ENCODE data around the gene DOLPP1.

The DOLPP1 gene

GRCh38 chr9:129053020-129053419 lies 27.9 kb upstream of the DOLPP1 start:
- no peak for DNase-seq
- TF ChIP-seq POLR2A (IDR thresholded peaks at IDR 0.05; ENCODE audit: low read length) (no peak), GATA1 (IDR thresholded peaks at IDR 0.05; ENCODE audit: low read depth, low read length) (no peak)

DNA sequence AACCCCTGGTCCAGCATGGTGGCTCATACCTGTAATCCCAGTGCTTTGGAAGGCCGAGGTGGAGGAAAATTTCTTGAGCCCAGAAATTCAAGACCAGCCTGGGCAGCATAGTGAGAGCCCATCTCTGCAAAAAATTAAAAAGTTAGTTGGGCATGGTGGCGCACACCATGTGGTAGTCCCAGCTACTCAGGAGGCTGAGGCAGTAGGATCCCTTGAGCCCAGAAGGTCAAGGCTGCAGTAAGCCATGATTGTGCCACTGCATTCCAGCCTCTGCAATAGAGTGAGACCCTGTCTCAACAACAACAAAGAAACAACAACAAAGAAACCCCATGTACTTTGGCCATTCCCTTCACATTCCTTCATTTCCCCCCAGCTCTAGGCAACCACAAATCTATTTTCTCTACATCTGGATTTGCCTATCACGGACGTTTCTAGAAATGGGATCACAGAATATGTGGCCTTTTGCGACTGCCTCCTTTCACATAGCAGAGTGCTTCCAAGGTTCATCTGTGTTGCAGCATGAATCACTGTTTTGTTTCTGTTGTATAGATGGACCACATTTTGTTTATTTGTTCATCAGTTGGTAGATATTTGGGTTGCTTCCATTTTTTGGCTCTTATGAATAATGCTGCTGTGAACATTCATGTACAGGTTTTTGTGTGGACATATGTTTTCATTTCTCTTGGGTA lies 26.6 kb upstream of the DOLPP1 start:
- TF ChIP-seq GATA1 (IDR thresholded peaks at IDR 0.05; ENCODE audit: low read depth, low read length), result no peak
- no peak for TF ChIP-seq POLR2A (IDR thresholded peaks at IDR 0.05; ENCODE audit: low read length)
- DNase-seq, result no peak

GRCh38 chr9:129058965-129059795 lies 21.7 kb upstream of the DOLPP1 start:
- TF ChIP-seq POLR2A (IDR thresholded peaks at IDR 0.05; ENCODE audit: low read length) (no peak), GATA1 (IDR thresholded peaks at IDR 0.05; ENCODE audit: low read depth, low read length) (no peak)
- DNase-seq, result no peak

- TF ChIP-seq POLR2A (IDR thresholded peaks at IDR 0.05; ENCODE audit: low read length), result no peak
- TF ChIP-seq GATA1 (IDR thresholded peaks at IDR 0.05; ENCODE audit: low read depth, low read length), result no peak
- no peak for DNase-seq
These were observed 20.8 kb upstream of the DOLPP1 start for GRCh38 chr9:129059796-129060785.

GRCh38 chr9:129060991-129061390 lies 19.9 kb upstream of the DOLPP1 start:
- DNase-seq, result no peak
- TF ChIP-seq GATA1 (IDR thresholded peaks at IDR 0.05; ENCODE audit: low read depth, low read length), result no peak
- no peak for TF ChIP-seq POLR2A (IDR thresholded peaks at IDR 0.05; ENCODE audit: low read length)

- TF ChIP-seq GATA1 (IDR thresholded peaks at IDR 0.05; ENCODE audit: low read depth, low read length) (no peak), POLR2A (IDR thresholded peaks at IDR 0.05; ENCODE audit: low read length) (no peak)
- no peak for DNase-seq
These were observed 17.9 kb upstream of the DOLPP1 start for GRCh38 chr9:129063061-129063460.

GRCh38 chr9:129064499-129064908 lies 16.4 kb upstream of the DOLPP1 start:
- no peak for DNase-seq
- TF ChIP-seq GATA1 (IDR thresholded peaks at IDR 0.05; ENCODE audit: low read depth, low read length), result no peak
- TF ChIP-seq POLR2A (IDR thresholded peaks at IDR 0.05; ENCODE audit: low read length), result no peak

GRCh38 chr9:129068110-129068509 lies 12.8 kb upstream of the DOLPP1 start:
- TF ChIP-seq GATA1 (IDR thresholded peaks at IDR 0.05; ENCODE audit: low read depth, low read length) (no peak), POLR2A (IDR thresholded peaks at IDR 0.05; ENCODE audit: low read length) (no peak)
- DNase-seq, result no peak

- peak; percentile 73 for TF ChIP-seq POLR2A (IDR thresholded peaks at IDR 0.05; ENCODE audit: low read length)
- TF ChIP-seq GATA1 (IDR thresholded peaks at IDR 0.05; ENCODE audit: low read depth, low read length), result peak; percentile 98
- peak; percentile 99 to 100 for DNase-seq
These were observed 11.7 kb upstream of the DOLPP1 start for GRCh38 chr9:129068990-129069861.

DNA sequence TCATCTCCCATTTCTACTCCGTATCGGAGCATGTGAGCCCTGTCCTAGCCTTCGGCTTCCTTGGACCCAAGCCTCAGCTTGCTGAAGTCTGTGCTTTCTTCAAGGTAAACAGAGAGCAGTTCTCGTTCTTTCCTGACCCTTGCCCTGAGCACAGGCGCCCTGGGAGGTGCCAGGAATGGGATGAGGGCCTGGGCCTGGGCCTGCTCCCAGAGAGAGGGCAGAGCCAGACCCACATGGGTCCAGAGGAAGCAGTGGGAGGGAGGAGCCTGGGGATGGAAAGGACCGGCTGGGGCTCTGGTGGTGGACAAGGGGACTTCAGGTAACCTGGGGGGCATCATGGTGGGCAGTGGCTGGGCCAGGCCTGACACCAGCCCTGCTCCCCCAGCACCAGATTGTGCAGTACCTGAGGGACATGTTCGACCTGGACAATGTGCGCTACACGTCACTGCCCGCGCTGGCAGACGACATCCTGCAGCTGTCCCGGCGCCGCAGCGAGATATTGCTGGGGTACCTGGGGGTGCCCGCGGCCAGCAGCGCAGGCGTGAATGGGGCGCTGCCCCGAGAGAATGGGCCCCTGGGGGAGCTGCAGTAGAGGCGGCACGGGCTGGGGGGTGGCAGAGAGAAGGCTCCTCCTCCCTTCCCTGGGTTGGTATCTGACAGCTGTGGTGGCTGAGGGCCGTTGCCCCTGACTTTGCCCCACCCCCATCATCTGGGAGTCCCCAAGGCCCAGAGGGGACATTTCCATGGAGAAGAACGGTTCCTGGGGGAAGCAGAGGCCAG lies 10.9 kb upstream of the DOLPP1 start:
- peak; percentile 56 to 58 for DNase-seq
- no peak for TF ChIP-seq GATA1 (IDR thresholded peaks at IDR 0.05; ENCODE audit: low read depth, low read length)
- no peak for TF ChIP-seq POLR2A (IDR thresholded peaks at IDR 0.05; ENCODE audit: low read length)

- TF ChIP-seq GATA1 (IDR thresholded peaks at IDR 0.05; ENCODE audit: low read depth, low read length), result no peak
- TF ChIP-seq POLR2A (IDR thresholded peaks at IDR 0.05; ENCODE audit: low read length), result peak; percentile 52
These were observed 10.0 kb upstream of the DOLPP1 start for GRCh38 chr9:129070696-129071525.

More at GRCh38 chr9:129070696-129071525, 10.0 kb upstream of the DOLPP1 start:
- peak; percentile 44 to 51 for DNase-seq
